ENCODE results near the gene F7.

The F7 gene

DNA sequence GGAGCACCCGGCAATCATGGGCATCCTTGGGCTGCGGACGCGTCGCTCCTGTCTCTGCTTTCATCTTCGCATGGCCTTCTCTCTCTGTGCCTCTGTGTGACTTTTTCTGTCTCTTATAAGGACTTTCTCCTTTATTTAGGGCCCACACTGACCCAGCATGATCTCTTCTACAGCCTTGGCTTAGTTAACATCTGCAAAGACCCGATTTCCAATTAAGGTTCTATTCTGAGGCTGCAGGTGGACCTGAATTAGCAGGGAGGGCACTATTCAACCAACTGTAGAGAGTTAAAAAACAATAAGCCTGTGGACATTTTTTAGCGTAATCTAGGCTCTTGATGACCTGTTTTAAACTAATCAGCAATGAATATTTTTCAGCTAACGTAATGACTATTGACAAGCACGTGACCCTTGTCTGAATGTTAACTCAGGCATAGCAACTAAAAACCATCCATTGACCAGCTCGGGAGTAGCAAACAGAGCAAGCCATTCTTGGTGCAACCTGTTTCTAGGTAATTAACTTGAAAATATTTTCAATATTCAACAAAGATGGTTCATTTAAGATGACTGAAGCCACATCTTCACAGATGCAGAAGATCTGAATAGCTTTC lies 32.2 kb downstream of the F7 start:
- H3K36me3 ChIP-seq (ENCODE audit: control insufficient read depth, insufficient read depth, low read length): no peaks in the 10 kb centered on the region
- no peak overlapping the region for H3K4me3 ChIP-seq (ENCODE audit: low read length)
- H3K27me3 ChIP-seq (ENCODE audit: control insufficient read depth, insufficient read depth, low read length): no peaks in the 10 kb centered on the region
- H3K9ac ChIP-seq (ENCODE audit: low read length): no peak overlapping the region
- no peak overlapping the region for H3K27ac ChIP-seq (ENCODE audit: low read depth, low read length)
- H3K4me1 ChIP-seq (ENCODE audit: control insufficient read depth, insufficient read depth, low read length): no peaks in the 10 kb centered on the region

DNA sequence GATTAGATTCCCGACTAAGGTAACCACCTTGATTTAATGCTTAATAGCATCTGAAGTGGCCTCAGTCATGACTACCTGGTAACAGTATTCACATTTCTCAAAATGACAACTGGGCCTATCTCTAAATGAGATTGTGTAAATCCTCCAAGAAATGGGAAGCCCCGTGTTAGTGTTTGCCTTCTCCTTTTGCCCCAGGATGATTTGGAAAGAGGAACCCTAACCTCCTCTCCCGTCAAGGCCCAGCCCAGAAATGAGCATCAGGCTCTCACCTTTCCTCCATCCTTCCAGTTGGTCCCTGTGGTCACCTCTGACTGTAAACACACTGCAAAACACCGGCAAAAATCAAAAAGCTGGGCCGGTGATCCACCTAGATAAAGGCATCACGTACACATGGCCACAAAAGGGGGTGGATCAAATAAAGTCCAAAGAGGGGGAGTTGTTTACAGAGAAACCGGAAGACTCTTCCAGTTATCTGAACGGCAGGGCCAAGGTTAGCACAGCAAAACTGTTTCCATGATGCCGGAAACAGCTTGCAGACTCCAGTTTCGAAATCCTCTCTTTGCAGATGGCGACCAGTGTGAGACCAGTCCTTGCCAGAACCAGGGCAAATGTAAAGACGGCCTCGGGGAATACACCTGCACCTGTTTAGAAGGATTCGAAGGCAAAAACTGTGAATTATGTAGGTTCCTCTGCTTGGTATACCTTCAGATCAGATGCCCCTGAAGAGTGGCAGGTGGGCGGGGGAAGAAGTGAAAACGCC lies 33.4 kb downstream of the F7 start:
- Histone ChIP-seq H3K4me3 (ENCODE audit: low read length) (no peak overlapping the region), H3K4me1 (ENCODE audit: control insufficient read depth, insufficient read depth, low read length) (no peaks in the 10 kb centered on the region), H3K27ac (ENCODE audit: low read depth, low read length) (no peak overlapping the region), H3K27me3 (ENCODE audit: control insufficient read depth, insufficient read depth, low read length) (no peaks in the 10 kb centered on the region), H3K9ac (ENCODE audit: low read length) (no peak overlapping the region), H3K36me3 (ENCODE audit: control insufficient read depth, insufficient read depth, low read length) (no peaks in the 10 kb centered on the region)

DNA sequence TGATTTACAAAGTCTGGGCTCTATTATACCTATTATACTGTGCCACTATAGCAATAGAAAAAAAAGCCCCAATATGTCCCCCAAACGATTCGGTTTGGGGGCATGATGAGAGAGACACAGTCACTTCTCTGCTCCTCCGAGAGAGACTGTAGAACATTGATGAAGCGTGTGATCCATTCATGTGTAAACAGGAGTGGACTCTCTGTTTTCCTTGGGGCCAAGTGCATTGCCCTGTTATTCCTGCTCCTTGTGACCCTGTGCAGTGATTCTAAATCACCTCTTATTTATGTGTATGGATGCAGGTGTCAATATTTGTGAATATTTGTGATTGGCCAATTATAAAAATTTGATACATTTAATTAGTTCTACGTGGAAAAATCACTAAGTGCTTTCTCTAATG lies 34.0 kb downstream of the F7 start:
- H3K4me3 ChIP-seq (ENCODE audit: low read length): no peak overlapping the region
- H3K9ac ChIP-seq (ENCODE audit: low read length): no peak overlapping the region
- no peaks in the 10 kb centered on the region for H3K27me3 ChIP-seq (ENCODE audit: control insufficient read depth, insufficient read depth, low read length)
- no peaks in the 10 kb centered on the region for H3K4me1 ChIP-seq (ENCODE audit: control insufficient read depth, insufficient read depth, low read length)
- no peaks in the 10 kb centered on the region for H3K36me3 ChIP-seq (ENCODE audit: control insufficient read depth, insufficient read depth, low read length)
- H3K27ac ChIP-seq (ENCODE audit: low read depth, low read length): no peak overlapping the region

DNA sequence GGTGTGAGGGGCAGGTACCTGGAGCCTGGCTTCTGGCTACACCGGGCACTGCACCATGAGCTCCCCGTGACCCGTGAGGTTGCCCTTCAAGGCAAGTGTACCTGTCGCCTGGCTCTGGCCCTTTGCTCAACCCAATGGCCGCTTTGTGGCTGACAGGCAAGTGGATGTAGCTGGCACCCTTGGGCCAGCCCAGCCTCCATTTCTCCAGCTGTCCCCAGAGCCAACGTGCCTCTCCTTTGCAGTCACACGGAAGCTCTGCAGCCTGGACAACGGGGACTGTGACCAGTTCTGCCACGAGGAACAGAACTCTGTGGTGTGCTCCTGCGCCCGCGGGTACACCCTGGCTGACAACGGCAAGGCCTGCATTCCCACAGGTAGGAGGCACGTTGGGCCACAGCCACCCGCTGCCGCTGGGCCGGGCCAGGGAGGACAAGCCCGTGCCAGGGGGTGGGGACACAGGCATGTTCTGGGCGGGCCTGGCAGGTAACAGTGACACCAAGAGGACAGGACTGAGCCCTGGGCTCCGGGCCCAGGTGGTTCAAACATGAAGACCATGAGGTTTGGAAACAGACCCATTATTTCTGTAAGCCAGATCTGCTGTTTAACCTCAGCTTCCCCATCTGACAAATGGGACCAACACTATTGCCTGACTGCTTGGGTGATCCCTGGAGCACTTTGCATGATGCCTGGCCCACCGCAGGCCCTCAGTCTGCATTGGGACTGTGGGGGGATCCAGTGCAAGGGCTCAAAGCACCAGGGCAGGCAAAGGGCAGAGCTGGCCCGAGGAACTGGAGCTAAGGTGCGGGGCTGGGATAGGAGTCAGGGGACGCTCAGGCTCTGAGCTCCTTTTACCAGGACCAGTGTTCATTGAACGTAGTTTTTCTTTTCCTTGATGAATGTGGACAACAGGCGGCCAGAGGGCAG lies 35.3 kb downstream of the F7 start:
- Histone ChIP-seq H3K36me3 (ENCODE audit: control insufficient read depth, insufficient read depth, low read length) (no peaks in the 10 kb centered on the region), H3K4me1 (ENCODE audit: control insufficient read depth, insufficient read depth, low read length) (no peaks in the 10 kb centered on the region), H3K4me3 (ENCODE audit: low read length) (no peak overlapping the region), H3K27ac (ENCODE audit: low read depth, low read length) (no peak overlapping the region), H3K9ac (ENCODE audit: low read length) (no peak overlapping the region), H3K27me3 (ENCODE audit: control insufficient read depth, insufficient read depth, low read length) (no peaks in the 10 kb centered on the region)

DNA sequence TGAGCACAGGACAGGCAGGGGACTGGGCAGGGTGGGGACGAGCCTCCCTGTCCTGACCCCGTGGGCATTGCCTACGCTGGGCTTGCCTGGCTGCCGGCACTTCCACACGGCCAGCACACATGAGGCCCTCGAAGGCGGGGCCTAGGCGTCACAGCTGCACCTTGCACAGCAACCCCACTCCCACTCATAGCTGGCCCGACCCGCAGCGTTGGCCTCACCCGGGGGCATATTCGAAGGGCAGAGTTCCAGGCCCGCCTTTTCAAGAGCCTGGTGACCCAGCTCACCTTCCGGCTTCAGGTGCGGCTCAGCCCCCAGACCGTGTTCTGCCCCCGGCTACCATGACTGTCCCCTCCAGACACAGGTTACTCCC lies 36.0 kb downstream of the F7 start:
- no peak overlapping the region for H3K4me3 ChIP-seq (ENCODE audit: low read length)
- no peaks in the 10 kb centered on the region for H3K27me3 ChIP-seq (ENCODE audit: control insufficient read depth, insufficient read depth, low read length)
- no peak overlapping the region for H3K9ac ChIP-seq (ENCODE audit: low read length)
- no peaks in the 10 kb centered on the region for H3K4me1 ChIP-seq (ENCODE audit: control insufficient read depth, insufficient read depth, low read length)
- H3K36me3 ChIP-seq (ENCODE audit: control insufficient read depth, insufficient read depth, low read length): no peaks in the 10 kb centered on the region
- H3K27ac ChIP-seq (ENCODE audit: low read depth, low read length): no peak overlapping the region

DNA sequence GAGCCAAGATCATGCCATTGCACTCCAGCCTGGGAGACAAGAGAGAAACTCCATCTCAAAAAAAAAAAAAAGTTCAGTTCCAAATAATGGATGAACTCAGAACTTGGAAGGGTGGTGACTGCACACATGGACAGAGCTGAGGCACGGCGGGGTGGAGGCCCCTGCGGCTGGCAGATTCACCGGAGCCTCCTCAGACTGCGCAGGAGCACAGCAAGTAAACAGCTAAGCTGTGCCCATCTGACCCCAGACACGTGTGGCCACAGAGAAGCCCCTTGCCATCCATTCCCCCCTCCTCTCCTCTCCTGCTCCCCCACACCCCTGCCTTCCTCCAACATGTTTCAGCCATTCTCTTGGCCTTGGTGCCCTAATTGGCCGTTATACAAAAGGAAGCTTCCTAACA lies 37.3 kb downstream of the F7 start:
- H3K9ac ChIP-seq (ENCODE audit: low read length): no peak overlapping the region

DNA sequence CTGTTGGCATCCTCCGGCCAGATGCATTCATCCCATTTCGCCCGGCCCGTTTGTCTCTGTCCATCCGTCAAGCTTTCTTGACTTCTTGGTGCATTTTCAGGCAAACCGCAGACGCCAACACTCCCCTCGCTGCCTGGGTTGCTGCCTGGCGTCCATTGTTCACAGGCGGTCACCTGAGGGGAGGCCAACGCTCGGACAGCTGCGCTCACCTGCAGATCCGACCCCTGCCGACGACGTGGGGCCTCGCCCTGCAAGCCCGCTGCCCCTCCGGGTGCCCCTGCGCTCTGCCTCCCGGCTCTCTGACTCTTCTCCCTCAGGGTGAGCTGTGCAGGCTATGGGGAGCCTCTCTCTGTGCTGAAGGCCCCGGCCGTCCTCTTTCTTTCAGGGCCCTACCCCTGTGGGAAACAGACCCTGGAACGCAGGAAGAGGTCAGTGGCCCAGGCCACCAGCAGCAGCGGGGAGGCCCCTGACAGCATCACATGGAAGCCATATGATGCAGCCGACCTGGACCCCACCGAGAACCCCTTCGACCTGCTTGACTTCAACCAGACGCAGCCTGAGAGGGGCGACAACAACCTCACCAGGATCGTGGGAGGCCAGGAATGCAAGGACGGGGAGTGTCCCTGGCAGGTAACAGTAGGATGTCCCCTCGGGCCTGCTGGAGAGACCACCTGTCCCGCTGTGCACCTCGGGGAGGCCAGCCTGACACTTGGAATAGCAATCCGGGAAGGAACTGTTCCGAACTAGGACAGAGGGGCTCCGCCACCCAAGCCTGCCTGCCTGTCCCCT lies 38.1 kb downstream of the F7 start:
- Histone ChIP-seq H3K36me3 (ENCODE audit: control insufficient read depth, insufficient read depth, low read length) (no peaks in the 10 kb centered on the region), H3K27me3 (ENCODE audit: control insufficient read depth, insufficient read depth, low read length) (no peaks in the 10 kb centered on the region), H3K4me1 (ENCODE audit: control insufficient read depth, insufficient read depth, low read length) (no peaks in the 10 kb centered on the region), H3K4me3 (ENCODE audit: low read length) (no peak overlapping the region), H3K27ac (ENCODE audit: low read depth, low read length) (no peak overlapping the region), H3K9ac (ENCODE audit: low read length) (no peak overlapping the region)

More for the DNA sequence above, 37.3 kb downstream of the F7 start:
- Histone ChIP-seq H3K4me3 (ENCODE audit: low read length) (no peak overlapping the region), H3K27me3 (ENCODE audit: control insufficient read depth, insufficient read depth, low read length) (no peaks in the 10 kb centered on the region), H3K36me3 (ENCODE audit: control insufficient read depth, insufficient read depth, low read length) (no peaks in the 10 kb centered on the region), H3K27ac (ENCODE audit: low read depth, low read length) (no peak overlapping the region), H3K4me1 (ENCODE audit: control insufficient read depth, insufficient read depth, low read length) (no peaks in the 10 kb centered on the region)

DNA sequence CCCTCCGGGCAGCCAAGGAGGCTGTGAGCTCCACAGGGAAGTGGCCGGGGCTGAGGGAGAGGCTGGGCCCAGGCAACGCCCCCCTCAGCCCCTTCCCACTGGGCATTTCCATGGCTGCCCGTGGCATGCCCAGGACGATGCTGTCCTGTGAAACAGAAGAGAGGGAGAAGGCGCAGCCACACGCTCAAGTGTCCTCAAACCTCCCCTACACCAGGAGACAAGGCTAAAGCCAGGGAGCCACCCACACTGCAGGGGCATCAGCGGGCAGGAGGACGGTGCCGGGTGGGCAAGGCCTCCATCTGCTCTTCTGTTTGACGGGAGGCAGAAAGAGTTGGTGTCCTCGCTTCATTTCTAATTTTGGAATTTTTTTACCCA lies 38.7 kb downstream of the F7 start:
- no peaks in the 10 kb centered on the region for H3K4me1 ChIP-seq (ENCODE audit: control insufficient read depth, insufficient read depth, low read length)
- H3K9ac ChIP-seq (ENCODE audit: low read length): no peak overlapping the region
- H3K4me3 ChIP-seq (ENCODE audit: low read length): no peak overlapping the region

DNA sequence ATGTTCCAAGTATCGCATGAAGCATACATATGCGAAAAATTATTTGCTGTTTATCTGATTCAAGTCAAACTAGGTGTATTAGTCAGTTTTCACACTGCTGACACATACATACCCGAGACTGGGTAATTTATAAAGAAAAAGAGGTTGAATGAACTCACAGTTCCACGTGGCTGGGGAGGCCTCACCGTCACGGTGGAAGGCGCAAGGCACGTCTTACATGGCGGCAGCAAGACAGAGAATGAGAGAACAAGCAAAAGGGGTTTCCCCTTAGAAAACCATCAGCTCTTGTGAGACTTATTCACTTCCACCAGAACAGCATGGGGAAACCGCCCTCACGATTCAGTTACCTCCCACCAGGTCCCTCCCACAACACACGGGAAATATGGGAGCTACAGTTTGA lies 39.9 kb downstream of the F7 start:
- no peaks in the 10 kb centered on the region for H3K4me1 ChIP-seq (ENCODE audit: control insufficient read depth, insufficient read depth, low read length)
- H3K4me3 ChIP-seq (ENCODE audit: low read length): no peak overlapping the region
- no peak overlapping the region for H3K9ac ChIP-seq (ENCODE audit: low read length)
- H3K27me3 ChIP-seq (ENCODE audit: control insufficient read depth, insufficient read depth, low read length): no peaks in the 10 kb centered on the region
- no peaks in the 10 kb centered on the region for H3K36me3 ChIP-seq (ENCODE audit: control insufficient read depth, insufficient read depth, low read length)
- no peak overlapping the region for H3K27ac ChIP-seq (ENCODE audit: low read depth, low read length)

More for the DNA sequence above, 38.7 kb downstream of the F7 start:
- no peaks in the 10 kb centered on the region for H3K27me3 ChIP-seq (ENCODE audit: control insufficient read depth, insufficient read depth, low read length)
- no peak overlapping the region for H3K27ac ChIP-seq (ENCODE audit: low read depth, low read length)
- H3K36me3 ChIP-seq (ENCODE audit: control insufficient read depth, insufficient read depth, low read length): no peaks in the 10 kb centered on the region

DNA sequence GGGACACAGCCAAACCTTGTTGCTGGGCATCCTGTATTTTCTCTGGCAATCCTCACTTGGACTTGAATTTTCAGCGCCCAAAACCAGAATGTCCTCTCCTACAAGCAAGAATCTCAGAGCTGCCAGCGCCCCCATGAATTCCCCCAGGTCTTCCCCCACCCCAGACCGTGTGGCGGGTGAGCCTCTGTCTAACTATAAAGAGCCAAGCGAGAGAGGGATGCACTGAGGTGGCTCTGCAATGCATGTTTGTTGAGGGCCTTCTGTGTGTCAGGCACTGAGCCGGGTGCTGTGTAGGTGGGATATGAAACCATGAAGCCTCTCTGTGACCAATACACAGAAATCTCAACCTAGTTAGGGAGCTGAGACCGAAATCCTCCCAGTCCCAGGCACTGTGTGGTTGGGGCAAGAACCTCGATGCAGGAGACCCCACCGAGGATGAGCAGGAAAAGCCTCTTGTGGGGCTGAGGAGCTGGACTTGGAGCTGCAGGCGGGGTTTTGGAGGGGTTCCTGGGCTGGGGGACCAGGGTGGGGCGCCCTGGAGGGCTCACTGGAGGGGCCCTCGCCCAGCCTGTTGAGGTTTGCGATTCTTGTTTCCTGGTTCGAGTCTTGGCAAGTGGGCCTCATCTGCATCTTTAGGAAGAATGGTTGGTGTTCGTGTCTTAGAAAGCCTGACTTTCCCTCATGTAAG lies 40.5 kb downstream of the F7 start:
- Histone ChIP-seq H3K4me3 (ENCODE audit: low read length) (no peak overlapping the region), H3K9ac (ENCODE audit: low read length) (no peak overlapping the region), H3K27me3 (ENCODE audit: control insufficient read depth, insufficient read depth, low read length) (no peaks in the 10 kb centered on the region), H3K27ac (ENCODE audit: low read depth, low read length) (no peak overlapping the region), H3K4me1 (ENCODE audit: control insufficient read depth, insufficient read depth, low read length) (no peaks in the 10 kb centered on the region), H3K36me3 (ENCODE audit: control insufficient read depth, insufficient read depth, low read length) (no peaks in the 10 kb centered on the region)

DNA sequence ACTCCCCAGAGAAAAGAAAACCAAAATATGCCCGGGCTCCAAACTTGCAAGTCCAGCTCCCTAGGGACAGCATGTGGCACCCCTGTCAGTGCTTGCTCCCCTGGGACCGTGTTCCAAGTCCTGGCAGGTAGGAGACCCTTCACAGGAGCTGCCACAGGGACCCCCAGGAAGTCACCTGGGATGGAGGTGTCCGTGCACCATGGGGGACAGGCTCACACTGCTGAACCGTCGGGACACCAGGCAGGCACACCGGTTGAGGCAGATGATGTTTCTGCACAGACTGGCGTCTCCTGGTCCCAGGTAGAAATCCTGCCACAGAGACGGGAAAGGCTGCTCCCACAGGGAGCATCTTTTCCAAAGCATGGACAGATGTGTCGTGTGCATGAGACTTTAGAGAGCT lies 41.2 kb downstream of the F7 start:
- H3K27me3 ChIP-seq (ENCODE audit: control insufficient read depth, insufficient read depth, low read length): no peaks in the 10 kb centered on the region
- no peaks in the 10 kb centered on the region for H3K4me1 ChIP-seq (ENCODE audit: control insufficient read depth, insufficient read depth, low read length)
- no peak overlapping the region for H3K27ac ChIP-seq (ENCODE audit: low read depth, low read length)
- H3K36me3 ChIP-seq (ENCODE audit: control insufficient read depth, insufficient read depth, low read length): no peaks in the 10 kb centered on the region
- no peak overlapping the region for H3K9ac ChIP-seq (ENCODE audit: low read length)
- H3K4me3 ChIP-seq (ENCODE audit: low read length): no peak overlapping the region
